HG03521 (cell line): ENCODE data around the gene FOXB2.
"Not testable (repeated sequence)": the region's sequence is repeated elsewhere in the genome, so short reads cannot be mapped to it uniquely, and the experiment has no call there.

Experiments
- ATAC-seq: cut with Tn5 transposase; IDR thresholded peaks from one replicate; pipeline ENCODE4 v1.9.1; 2021; ENCODE audit warnings: mild to moderate bottlenecking, moderate library complexity; ENCODE audit not compliant: unreplicated experiment

FOXB2 gene

DNA sequence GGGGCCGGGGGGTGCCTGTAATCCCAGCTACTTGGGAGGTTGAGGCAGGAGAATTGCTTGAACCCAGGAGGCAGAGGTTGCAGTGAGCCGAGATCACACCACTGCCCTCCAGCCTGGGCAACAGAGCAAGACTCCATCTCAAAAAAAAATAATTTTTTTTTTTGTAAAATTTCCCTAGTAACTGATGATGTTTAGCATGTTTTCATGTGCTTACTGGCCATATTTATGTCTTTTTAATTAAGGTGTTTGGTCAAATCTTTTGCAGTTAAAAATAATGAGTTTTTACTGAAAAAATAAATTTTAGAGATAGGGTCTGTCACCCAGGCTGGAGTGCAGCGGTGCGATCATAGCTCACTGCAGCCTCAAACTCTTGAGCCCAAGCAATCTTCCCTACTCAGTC is 24.3 kb downstream of the FOXB2 start:
- ATAC-seq: not testable (repeated sequence)

DNA sequence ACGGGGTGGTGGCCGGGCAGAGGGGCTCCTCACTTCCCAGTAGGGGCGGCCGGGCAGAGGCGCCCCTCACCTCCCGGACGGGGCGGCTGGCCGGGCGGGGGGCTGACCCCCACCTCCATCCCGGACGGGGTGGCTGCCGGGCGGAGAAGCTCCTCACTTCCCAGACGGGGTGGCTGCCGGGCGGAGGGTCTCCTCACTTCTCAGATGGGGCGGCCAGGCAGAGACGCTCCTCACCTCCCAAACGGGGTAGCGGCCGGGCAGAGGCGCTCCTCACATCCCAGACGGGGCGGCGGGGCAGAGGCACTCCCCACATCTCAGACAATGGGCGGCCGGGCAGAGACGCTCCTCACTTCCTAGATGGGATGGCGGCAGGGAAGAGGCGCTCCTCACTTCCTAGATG is 41.2 kb downstream of the FOXB2 start:
- ATAC-seq: not testable (repeated sequence)

- no peak for ATAC-seq
Observed at GRCh38 chr9:77063645-77064285, 44.3 kb downstream of the FOXB2 start.

GRCh38 chr9:77066388-77066787 is 46.9 kb downstream of the FOXB2 start:
- ATAC-seq: no peak
